ENCODE results near the gene CNTN1.
"Not testable (repeated sequence)": the region's sequence is repeated elsewhere in the genome, so short reads cannot be mapped to it uniquely, and the experiment has no call there.

The CNTN1 gene

DNA sequence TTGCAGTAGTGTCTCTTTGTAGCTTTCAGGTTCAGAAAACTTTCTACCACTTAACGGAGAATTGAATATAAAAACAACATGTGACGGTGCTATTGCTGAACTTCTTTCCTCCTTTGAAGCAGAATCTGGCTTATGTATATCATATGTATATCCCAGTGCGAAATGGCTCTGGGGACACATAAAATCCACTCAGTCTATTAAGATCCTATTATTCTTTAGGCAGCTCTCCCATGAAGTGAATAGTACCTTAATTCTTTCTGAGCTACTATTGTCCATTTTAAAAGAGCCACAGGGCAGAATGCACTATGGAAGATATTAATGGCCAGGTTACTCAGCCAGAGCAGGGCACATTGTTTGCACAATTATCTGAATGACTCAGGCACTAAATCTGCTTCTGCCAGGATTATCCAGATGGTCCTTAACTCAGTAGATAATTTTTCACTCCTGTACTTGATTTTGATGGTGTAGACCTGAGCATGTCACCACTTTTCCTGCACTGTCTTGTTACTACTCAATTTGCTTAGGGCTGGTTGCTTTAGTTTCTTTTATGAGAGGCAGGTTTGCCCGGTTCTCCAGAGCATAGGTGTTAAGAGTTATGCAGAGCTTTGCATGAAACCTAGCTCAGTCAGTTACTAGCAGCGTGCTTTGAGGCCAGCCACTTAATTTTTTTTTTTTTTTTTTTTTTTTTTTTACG is 5.5 kb downstream of the CNTN1 start:
- DNase-seq (ENCODE audit: low read depth in 2 of 2) = no peak

DNA sequence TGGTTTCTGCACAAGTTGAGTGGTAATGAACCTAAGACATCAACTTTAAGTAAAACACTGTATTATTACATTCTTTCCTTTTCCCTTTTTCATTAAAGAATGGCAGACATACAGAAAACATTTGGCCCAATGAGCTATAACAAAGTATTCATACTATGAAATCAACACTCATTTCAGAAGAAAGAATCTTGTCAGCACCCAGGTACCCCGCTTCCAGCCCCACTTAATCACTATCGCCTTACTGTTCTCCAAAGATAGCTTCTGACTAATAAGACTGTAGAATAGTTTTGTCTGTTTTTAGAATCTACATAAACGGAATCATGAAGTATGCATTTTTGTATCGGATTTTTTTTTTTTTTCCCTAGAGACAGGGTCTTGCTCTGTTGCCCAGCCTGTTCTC is 9.5 kb downstream of the CNTN1 start:
- DNase-seq (ENCODE audit: low read depth in 2 of 2) = no peak

DNA sequence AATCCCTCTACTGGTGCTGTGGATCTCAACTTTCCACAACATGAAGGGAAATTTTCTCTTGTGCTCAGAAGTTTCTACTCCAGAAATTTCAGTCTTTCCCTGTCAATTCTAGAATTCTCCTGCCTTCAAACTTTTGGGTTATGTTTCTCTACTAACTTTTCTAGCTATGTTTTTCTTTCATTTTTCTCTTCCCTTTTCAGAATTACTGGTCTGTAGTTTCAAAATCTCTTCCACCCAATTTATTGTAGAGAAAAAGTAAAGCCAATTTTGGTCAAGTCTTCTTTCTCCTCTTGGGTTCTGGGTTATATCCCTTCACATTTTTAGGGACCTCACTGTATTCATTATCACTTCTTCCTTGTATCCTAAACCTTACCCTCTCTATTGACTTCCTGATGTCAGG is 18.9 kb downstream of the CNTN1 start:
- no peak for DNase-seq (ENCODE audit: low read depth in 2 of 2)

DNA sequence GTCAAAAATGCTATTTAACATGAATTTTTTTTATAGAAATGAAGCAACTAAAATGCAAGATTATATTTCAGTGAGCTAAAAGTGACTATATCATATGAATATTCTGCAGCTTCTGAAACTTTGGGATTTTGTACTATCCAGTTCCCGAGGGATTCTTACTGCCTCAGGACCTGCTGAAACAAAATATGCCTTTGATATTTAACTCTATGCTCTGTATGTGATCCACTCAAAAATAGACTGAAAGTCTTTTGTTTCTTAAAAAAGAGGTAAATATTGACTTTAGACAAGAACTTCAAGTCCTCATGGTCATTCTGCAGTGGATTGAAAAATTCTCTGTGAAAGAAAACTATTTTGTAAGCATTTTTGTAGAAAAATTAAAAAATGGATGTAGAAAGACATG is 22.4 kb downstream of the CNTN1 start:
- no peak for DNase-seq (ENCODE audit: low read depth in 2 of 2)

DNA sequence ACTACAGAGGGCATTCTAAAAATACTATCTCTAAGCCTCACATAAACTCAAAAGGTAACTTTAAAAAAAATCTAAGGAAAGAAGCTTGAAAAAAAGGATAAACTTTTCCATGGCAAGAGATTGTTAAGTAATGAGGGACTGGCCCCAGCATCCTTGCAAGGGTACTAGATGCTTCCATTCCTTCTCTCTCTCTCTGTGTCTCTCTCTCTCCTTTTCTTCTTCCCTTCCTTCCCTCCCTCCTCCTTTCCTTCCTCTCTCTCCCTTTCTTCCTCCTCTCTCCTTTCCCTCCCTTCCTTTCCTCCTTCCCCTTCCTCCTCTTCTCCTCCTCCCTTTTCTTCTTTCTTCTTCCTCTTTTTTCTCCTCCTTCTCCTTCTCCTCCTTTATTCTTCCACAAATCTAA is 23.8 kb downstream of the CNTN1 start:
- no peak for DNase-seq (ENCODE audit: low read depth in 2 of 2)

DNA sequence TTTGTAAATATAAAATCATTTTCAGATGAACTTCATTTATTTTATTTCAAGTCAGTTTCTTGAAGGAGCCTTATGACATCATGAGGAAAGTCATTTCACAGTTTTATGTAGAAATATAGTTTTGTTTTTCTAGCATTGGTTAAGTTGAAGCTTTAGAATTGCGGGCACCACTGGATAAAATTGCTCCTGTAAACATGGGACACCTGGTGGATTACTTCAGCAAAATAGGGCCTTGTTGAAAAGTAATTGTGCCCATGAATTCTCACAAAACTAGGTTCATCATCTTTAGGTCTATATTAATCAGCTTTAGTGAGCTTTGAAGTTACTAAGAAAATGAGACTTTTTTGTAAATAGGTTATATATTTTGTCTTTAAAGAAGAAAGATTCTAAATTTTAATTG is 25.3 kb downstream of the CNTN1 start:
- no peak for DNase-seq (ENCODE audit: low read depth in 2 of 2)

DNA sequence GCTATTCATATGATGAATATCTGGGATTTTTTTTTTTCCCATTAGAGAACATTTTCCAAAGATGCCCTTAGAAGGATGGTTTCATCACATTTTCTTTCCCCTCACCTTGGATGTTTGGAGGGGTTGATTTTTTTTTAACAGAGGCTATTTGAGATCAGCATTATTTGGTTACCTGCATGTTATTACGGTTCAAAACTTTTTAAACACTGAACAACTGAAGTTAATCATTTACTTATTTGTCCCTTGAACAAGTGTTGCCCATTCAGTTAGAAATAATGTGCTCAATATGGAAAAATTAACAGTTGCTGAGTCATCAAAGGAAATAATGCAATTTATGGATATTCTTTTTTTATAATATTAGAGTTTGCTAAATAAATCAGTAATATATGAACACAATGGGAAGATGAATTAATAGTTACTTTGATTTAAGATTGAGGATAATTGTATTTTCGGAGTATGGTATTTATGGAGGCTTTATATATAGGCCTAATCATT is 26.7 kb downstream of the CNTN1 start:
- DNase-seq (ENCODE audit: low read depth in 2 of 2) = no peak

DNA sequence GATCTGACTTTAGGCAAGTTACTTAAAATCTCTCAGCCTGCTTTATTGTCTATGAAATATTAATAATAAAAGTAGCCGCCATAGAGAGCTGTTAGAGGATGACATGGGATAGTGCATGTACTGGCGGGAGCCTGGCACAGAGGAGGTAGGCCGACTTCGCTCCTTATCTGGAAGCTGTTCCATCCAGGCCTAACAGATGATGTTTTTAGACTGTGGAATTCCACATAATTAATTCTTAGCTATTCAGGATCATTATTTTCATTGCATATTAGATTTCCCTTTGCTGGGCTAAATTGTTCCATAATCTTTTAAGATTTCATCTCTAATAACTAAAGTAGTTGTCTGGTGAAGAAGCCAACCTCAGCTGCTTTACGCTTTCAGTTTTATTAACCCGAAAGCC is 30.8 kb downstream of the CNTN1 start:
- DNase-seq (ENCODE audit: low read depth in 2 of 2) = no peak

DNA sequence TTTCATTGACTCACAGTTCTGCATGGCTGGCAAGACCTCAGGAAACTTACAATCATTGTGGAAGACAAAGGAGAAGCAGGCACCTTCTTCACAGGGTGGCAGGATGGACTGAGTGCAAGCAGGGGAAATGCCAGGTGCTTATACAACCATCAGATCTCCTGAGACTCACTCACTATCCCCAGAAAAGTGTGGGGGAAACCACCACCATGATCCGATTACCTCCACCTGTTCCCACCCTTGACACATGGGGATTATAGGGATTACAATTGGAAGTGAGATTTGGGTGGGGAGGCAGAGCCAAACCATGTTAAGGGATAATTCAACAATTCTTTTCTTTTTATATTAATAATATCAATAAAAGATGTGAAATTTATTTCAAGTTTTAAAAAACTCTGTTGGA is 34.1 kb downstream of the CNTN1 start:
- no peak for DNase-seq (ENCODE audit: low read depth in 2 of 2)

DNA sequence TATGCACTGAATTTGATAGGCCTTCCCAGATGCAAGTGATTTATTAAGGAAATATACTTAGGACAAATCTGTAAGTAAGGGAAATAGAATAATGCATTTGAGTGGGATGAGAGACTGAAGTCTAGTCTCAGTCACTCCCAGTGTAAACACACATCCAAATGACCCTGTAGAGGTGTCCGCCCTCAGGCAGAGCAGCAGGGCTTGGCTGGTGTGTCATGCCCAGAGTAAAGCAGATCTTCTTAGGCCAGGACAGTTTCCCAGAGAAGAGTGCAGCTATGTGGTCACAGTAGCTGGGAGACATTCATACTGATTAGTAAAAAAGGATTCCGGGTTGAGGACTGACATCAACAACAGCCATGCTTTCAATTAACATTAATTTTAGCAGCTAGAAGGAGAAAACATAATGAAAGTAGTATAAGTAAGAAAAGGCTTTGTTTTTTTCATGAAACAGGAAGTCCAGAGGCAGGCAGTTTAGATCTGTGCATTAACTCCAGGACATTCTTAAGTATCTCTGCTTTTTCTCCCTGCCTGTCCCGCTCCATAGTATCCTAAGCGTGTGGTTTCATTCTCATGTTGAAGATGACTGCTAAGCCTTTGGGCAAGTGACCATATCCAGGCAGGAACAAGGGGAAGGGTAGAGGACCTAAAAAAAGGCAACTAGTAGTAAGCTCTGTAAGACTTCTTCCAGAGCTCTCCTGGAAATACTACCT is 35.7 kb downstream of the CNTN1 start:
- no peak for DNase-seq (ENCODE audit: low read depth in 2 of 2)

DNA sequence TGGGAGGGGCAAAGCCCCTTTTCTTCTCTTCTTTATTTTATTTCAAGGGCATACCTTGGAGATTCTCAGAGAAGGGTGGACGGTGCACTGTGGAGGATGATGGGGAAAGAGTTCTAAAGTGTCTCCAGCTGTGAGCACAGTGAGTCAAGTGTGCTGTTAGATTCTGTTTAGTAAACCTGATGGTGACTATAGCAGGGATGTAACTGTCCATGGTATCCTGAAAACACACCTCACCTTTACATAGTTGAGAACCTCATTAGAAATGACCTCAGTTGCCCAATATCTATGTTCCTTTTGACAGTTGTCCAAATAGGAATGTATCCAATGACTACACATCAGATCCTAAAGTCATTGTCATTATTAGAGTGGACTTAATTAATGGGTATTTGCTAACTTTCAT is 38.0 kb downstream of the CNTN1 start:
- no peak for DNase-seq (ENCODE audit: low read depth in 2 of 2)

DNA sequence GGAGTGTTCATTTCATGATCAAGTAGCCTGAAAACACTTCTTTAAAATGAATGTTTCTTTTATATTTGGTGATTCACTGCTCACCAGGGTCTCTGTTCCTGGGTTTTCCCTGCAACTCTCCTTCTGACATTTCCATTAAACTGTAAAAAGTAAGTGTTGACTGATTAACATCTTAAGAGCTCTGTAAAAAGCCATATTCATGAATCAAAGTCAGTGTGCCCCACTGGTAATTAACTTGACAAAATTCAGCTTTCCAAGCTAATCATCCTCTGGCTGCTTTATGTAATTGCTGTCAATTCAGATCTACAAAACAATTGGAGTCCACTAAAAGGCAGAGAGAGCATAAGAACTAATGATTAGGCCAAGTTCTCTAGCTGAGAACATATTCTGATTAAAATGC is 41.6 kb downstream of the CNTN1 start:
- DNase-seq (ENCODE audit: low read depth in 2 of 2) = no peak

DNA sequence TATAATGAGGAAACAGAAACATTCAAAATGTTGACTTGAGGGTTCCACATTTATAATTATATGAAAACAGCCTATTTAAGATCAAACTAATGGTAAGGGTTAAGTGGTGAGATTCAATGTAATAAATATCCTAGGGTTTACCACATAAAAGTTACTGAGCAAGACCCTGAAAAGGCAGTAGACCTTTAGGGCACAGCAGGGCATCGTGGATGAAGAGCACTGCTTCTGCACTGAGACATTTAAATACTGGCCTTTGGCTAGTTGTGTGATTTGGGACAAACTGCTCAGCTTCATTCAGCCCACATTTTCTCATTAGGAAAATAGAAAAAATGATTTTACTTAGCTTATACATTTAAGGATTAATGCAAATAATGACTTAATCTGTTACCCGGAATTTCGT is 42.0 kb downstream of the CNTN1 start:
- no peak for DNase-seq (ENCODE audit: low read depth in 2 of 2)

DNA sequence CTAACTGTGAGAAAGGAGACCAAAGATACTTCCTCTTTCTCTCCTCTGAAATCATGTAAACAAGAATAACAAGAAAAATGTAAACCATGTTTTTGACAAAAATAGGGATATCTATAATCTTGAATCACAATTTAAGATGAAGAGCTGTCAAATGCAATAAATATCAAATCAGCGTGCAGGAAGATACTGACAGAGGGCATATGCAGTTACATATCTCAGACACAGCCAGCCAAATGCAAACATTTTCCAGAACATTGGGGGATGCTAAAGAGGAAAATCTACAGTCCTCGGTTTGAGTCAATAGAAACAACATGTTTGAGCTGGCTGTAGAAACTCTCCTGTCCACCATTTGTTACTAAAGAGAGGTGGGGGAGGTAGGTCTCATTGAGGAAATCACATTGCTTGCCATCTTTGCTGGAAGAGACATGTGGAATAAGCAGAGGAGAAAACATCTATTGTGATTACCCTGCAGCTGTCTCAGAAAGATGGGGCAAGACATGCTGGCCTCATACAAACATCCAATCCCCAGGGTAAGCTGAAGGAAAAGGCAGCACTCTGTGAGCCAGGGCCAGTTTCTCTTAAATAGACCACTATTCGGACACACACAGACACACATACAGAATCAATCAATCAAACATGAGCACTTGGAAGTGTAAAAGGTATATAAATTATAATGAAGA is 43.5 kb downstream of the CNTN1 start:
- no peak for DNase-seq (ENCODE audit: low read depth in 2 of 2)

DNA sequence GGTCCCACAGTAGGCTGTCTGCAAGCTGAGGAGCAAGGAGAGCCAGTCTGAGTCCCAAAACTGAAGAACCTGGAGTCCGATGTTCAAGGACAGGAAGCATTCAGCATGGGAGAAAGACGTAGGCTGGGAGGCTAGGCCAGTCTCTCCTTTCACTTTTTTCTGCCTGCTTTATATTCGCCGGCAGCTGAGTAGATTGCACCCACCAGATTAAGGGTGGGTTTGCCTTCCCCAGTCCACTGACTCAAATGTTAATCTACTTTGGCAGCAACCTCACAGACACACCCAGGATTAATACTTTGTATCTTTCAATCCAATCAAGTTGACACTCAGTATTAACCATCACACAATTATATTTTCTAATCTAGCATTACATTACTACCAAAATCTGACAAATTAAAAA is 45.2 kb downstream of the CNTN1 start:
- DNase-seq (ENCODE audit: low read depth in 2 of 2) = not testable (repeated sequence)

DNA sequence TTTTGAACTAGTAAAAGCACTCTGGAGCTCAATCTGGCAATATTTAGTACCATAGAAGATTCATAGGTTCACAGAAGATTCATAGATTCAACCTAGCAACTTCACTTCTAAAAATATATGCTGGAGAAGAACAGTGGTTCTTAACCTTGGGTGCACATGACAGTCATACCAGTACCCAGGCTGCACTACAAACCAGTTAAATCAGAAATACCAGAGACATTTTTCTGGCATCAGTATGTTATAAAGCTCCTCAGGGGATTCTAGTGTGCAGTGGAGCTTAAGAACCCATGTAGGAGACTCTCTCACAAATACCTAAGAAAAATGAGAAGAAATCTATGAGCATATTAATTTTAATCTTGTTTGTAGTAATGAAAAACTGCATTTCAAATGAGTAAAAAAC is 46.6 kb downstream of the CNTN1 start:
- no peak for DNase-seq (ENCODE audit: low read depth in 2 of 2)

DNA sequence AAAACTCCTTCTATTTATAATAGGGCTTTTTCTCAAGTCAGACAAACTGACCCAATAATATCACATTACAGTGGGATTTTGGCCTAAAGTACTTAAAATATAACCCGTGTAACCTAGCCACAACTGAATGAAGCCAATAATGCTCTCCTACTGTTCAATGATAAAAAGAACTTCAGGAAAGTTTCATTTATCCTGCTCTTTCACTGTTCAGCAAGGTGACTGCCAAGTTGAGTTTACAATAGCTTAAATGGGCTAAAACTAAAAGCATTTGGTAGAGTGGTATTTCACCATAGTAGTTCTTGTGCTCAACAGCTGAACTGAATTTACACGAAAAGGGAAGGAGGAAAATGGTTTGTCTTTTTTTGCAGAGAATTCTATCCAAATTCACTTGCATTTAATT is 49.8 kb downstream of the CNTN1 start:
- no peak for DNase-seq (ENCODE audit: low read depth in 2 of 2)

DNA sequence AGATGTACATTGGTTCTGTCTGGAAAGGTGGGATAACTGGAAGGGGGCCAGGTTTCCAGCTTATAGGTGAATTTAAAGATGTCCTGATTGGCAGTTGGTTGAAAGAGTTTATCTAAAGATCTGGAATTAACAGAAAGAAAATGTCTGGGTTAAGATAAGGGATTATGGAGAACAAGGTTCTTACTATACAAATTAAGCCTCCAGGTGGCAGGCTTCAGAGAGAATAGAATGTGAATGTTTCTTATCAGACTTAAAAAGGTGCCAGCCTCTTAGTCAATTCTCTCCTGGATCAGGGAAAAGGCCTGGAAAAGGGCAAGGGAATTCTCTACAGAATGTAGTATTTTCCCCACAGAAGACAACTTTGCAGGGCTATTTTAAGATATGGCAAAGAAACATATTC is 53.1 kb downstream of the CNTN1 start:
- DNase-seq (ENCODE audit: low read depth in 2 of 2) = no peak

DNA sequence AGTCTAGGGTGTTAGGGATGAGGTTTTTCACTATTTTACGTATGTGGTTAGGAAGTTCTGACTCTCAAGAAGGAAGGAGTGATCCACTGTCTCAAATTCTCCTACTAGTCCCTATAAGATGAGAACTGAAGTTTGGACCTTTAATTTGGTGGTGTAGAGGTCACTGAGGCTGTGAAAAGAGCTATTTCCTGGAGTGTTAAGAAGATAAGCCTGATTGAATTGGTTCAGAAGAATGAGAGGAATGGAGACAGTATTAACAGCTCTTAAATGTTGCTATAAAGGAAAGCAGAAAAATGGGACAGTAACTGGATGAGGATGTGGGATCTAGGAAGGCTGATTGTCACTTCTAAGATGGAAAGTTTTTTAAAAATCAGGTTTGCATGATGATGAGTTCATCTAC is 57.6 kb downstream of the CNTN1 start:
- DNase-seq (ENCODE audit: low read depth in 2 of 2) = no peak

DNA sequence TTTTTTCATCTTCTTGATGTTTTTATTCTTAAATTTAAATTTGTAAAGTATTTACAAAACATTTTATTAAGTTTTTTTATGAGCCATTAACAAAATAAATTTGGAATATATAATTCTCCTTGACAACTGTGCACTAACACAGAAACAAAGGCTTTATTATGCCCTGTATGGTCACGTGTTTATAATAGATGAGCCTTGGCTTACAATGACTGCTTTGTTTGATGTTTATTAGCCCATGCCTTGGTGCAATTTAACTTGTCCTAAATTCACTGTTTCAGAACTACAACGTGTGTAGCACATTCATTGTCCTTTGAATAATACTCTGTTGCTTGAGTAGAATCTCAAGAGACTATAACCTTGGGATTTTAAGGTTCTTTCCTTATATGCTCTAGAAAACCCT is 59.8 kb downstream of the CNTN1 start:
- no peak for DNase-seq (ENCODE audit: low read depth in 2 of 2)

DNA sequence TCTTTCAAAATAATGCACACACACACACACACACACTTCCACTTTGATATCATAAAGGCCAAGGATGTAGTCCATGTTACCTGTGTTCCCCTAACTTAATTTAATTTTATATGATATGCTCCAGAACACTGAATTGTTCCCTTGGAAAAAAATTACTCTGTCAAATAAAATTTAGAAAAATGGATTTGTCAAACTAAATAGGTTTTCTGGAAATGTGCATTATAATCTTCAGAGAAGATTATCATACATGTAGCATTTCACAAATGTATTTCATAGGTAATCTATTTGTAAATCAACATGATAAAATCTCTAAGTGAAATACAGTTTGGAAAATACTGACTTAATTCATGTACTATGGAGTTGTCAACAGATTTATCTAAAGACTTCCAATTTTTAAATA is 68.6 kb downstream of the CNTN1 start:
- DNase-seq (ENCODE audit: low read depth in 2 of 2) = no peak

DNA sequence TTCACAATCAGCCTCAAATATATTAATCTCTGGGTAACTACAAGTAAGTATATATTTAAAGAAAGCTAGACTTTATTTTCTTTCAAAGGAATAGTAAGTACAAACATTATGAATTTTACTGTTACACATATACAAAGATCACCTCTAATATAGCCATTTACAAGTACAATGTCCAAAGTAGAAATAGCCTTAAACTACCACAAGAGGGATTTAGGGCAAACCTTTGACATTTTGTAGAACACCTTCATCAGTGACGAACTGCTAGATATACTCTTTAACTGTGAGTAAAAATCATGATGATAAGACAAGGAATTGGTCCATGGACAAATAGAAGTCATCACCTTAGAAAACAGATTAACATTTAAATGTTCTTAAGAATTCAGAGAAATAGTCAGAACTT is 69.8 kb downstream of the CNTN1 start:
- DNase-seq (ENCODE audit: low read depth in 2 of 2) = no peak
